Mucosa of rectum (tissue), 2 donors: Measurements from ENCODE around the gene SMURF2.

Experiments
- H3K27ac ChIP-seq, 2 donors: one replicate each; pipeline ENCODE4 v1.7.0; 2013; ENCODE audit warnings: inconsistent platforms in 2 of 2, low read depth in 2 of 2, low read length in 2 of 2
- H3K27me3 ChIP-seq, 2 donors: one replicate each; pipeline ENCODE4 v1.7.0; 2013; ENCODE audit warnings: low read length in 2 of 2; ENCODE audit not compliant: control insufficient read depth in 2 of 2, insufficient read depth in 2 of 2
- H3K36me3 ChIP-seq, 2 donors: one replicate each; pipeline ENCODE4 v1.7.0; 2013; ENCODE audit warnings: low read length in 2 of 2; ENCODE audit not compliant: control insufficient read depth in 2 of 2, insufficient read depth in 2 of 2
- H3K4me1 ChIP-seq, 2 donors: one replicate each; pipeline ENCODE4 v1.7.0; 2013; ENCODE audit warnings: low read length in 2 of 2, mild to moderate bottlenecking in 1 of 2; ENCODE audit not compliant: control insufficient read depth in 2 of 2, insufficient read depth in 2 of 2
- H3K4me3 ChIP-seq, 2 donors: one replicate each; pipeline ENCODE4 v1.7.0; 2013; ENCODE audit warnings: low read length in 2 of 2
- H3K9ac ChIP-seq, 2 donors: one replicate each; pipeline ENCODE4 v1.7.0; 2013; ENCODE audit warnings: low read length in 2 of 2, low read depth in 1 of 2, mild to moderate bottlenecking in 1 of 2
- H3K9me3 ChIP-seq, 2 donors: one replicate each; pipeline ENCODE4 v1.7.0; 2013; ENCODE audit warnings: low read length in 2 of 2; ENCODE audit not compliant: control insufficient read depth in 2 of 2
- donor health status: healthy.
- donor health status: Normal muscosa, but diverticular disease.

Gene SMURF2

GRCh38 chr17:64532409-64532808, 129.7 kb downstream of the SMURF2 start:
- Histone ChIP-seq H3K36me3 (peaks cover 79 to 86% of the 10 kb centered on the region in 2 donors), H3K27ac (no peak overlapping the region), H3K9me3 (peaks cover 0 to 2% of the 10 kb centered on the region in 2 donors), H3K4me3 (no peak overlapping the region), H3K9ac (no peak overlapping the region), H3K27me3 (no peaks in the 10 kb centered on the region), H3K4me1 (no peaks in the 10 kb centered on the region)

DNA sequence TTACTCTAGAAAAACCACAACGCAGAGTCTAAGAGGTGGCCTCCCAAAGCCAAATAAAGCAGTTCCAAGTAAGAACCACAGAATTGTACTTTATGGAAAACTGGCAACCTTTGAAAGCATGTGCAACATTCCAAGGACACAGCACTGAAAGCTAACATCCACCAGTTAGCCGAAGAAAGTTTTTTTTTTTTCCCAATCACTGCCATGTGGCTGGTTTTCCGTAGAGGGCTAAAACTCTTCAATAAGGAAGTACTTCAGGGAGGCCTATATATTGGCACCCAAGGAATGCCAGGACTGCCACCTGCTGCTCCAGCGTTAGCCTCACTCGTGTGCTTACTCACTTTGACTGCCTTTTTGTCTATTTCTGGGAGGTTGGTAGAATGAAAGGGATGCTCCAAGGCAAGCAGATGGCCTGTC, 130.1 kb downstream of the SMURF2 start:
- H3K9ac ChIP-seq = no peak overlapping the region
- H3K9me3 ChIP-seq = peaks cover 0 to 2% of the 10 kb centered on the region in 2 donors
- no peaks in the 10 kb centered on the region for H3K27me3 ChIP-seq
- H3K4me1 ChIP-seq = no peaks in the 10 kb centered on the region
- H3K4me3 ChIP-seq = no peak overlapping the region
- H3K36me3 ChIP-seq = peaks cover 78 to 86% of the 10 kb centered on the region in 2 donors
- no peak overlapping the region for H3K27ac ChIP-seq

GRCh38 chr17:64529221-64529620, 132.9 kb downstream of the SMURF2 start:
- H3K36me3 ChIP-seq = peaks cover 77 to 86% of the 10 kb centered on the region in 2 donors

GRCh38 chr17:64527914-64528313, 134.2 kb downstream of the SMURF2 start:
- Histone ChIP-seq H3K36me3 (peaks cover 72 to 85% of the 10 kb centered on the region in 2 donors), H3K9ac (no peak overlapping the region), H3K4me1 (no peaks in the 10 kb centered on the region), H3K27me3 (no peaks in the 10 kb centered on the region), H3K9me3 (no peaks in the 10 kb centered on the region), H3K4me3 (no peak overlapping the region), H3K27ac (no peak overlapping the region)

More at GRCh38 chr17:64529221-64529620, 132.9 kb downstream of the SMURF2 start:
- no peaks in the 10 kb centered on the region for H3K9me3 ChIP-seq
- H3K9ac ChIP-seq = no peak overlapping the region
- no peaks in the 10 kb centered on the region for H3K4me1 ChIP-seq
- H3K4me3 ChIP-seq = no peak overlapping the region
- no peak overlapping the region for H3K27ac ChIP-seq
- no peaks in the 10 kb centered on the region for H3K27me3 ChIP-seq

DNA sequence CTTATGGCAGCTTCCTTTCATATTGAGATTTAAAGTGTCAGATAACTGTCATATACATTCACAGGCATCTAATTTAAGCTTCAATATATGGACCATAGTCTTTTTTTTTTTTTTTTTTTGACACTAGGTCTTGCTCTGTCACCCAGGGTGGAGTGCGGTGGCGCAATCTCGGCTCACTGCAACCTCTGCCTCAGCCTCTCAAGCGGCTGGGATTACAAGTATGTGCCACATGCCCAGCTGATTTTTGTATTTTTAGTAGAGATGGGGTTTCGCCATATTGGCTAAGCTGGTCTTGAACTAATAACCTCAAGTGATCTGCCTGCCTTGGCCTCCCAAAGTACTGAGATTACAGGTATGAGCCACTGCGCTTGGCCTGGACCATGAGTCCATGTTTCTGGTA, 141.7 kb downstream of the SMURF2 start:
- Histone ChIP-seq H3K27me3 (no peaks in the 10 kb centered on the region), H3K9me3 (no peaks in the 10 kb centered on the region), H3K9ac (no peak overlapping the region), H3K4me1 (no peaks in the 10 kb centered on the region), H3K36me3 (peaks cover 54 to 77% of the 10 kb centered on the region in 2 donors), H3K27ac (no peak overlapping the region), H3K4me3 (no peak overlapping the region)

GRCh38 chr17:64519601-64520000, 142.5 kb downstream of the SMURF2 start:
- Histone ChIP-seq H3K27ac (no peak overlapping the region), H3K4me1 (no peaks in the 10 kb centered on the region), H3K36me3 (peaks cover 54 to 80% of the 10 kb centered on the region in 2 donors), H3K9me3 (no peaks in the 10 kb centered on the region), H3K9ac (no peak overlapping the region), H3K4me3 (no peak overlapping the region), H3K27me3 (no peaks in the 10 kb centered on the region)

DNA sequence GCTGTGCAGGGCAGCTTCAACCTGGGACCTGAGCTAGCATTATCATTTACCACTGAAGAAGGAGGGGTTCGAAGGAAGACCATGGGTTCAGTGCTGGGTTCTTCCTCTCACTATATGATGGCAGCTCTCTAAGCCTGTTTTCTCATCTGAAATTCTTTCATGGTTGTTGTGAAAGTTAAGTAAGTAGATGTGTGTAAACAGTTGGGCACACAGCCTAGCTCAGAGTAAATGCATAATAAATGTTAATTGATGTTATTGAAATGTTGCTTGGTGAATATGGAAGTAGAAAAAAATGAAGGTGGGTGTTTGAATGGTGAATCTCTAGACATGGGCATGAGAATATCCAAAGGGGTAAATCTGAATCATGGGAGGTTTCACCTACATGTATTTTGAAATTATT, 146.3 kb downstream of the SMURF2 start:
- Histone ChIP-seq H3K27ac (no peak overlapping the region), H3K9me3 (no peaks in the 10 kb centered on the region), H3K36me3 (peaks cover 53 to 64% of the 10 kb centered on the region in 2 donors), H3K4me1 (no peaks in the 10 kb centered on the region), H3K4me3 (no peak overlapping the region), H3K27me3 (no peaks in the 10 kb centered on the region), H3K9ac (no peak overlapping the region)

GRCh38 chr17:64515419-64515818, 146.7 kb downstream of the SMURF2 start:
- H3K9ac ChIP-seq = no peak overlapping the region
- no peaks in the 10 kb centered on the region for H3K27me3 ChIP-seq
- H3K27ac ChIP-seq = no peak overlapping the region
- H3K36me3 ChIP-seq = peaks cover 53 to 61% of the 10 kb centered on the region in 2 donors
- no peaks in the 10 kb centered on the region for H3K4me1 ChIP-seq
- no peak overlapping the region for H3K4me3 ChIP-seq
- no peaks in the 10 kb centered on the region for H3K9me3 ChIP-seq

GRCh38 chr17:64509179-64509578, 152.9 kb downstream of the SMURF2 start:
- Histone ChIP-seq H3K4me1 (peaks cover 14 to 16% of the 10 kb centered on the region in 2 donors), H3K27me3 (no peaks in the 10 kb centered on the region), H3K9ac (no peak overlapping the region), H3K9me3 (no peaks in the 10 kb centered on the region), H3K27ac (no peak overlapping the region), H3K4me3 (no peak overlapping the region), H3K36me3 (peaks cover 29% of the 10 kb centered on the region in 2 donors)

GRCh38 chr17:64508683-64509082, 153.4 kb downstream of the SMURF2 start:
- H3K36me3 ChIP-seq = peaks cover 32 to 33% of the 10 kb centered on the region in 2 donors
- H3K4me3 ChIP-seq = peak overlapping the region in 1 of 2 donors; percentile 93
- H3K27ac ChIP-seq = no peak overlapping the region
- H3K9me3 ChIP-seq = no peaks in the 10 kb centered on the region
- H3K4me1 ChIP-seq = peaks cover 18 to 21% of the 10 kb centered on the region in 2 donors
- H3K9ac ChIP-seq = no peak overlapping the region
- no peaks in the 10 kb centered on the region for H3K27me3 ChIP-seq

GRCh38 chr17:64507413-64507782, 154.7 kb downstream of the SMURF2 start:
- Histone ChIP-seq H3K9me3 (no peaks in the 10 kb centered on the region), H3K4me3 (peak overlapping the region; percentile 93 to 99), H3K4me1 (peaks cover 25 to 28% of the 10 kb centered on the region in 2 donors), H3K27ac (peak overlapping the region; percentile 99 to 100), H3K9ac (peak overlapping the region; percentile 100), H3K27me3 (no peaks in the 10 kb centered on the region), H3K36me3 (peaks cover 39% of the 10 kb centered on the region in 2 donors)
